NOMO-1 treated with DMSO at 0.1 percent for 48 hours (cell line): ENCODE data around the gene IL18R1.

ENCODE experiments used
- DNase-seq: peaks from one replicate; lab custom pipeline; 2025; ENCODE audit not compliant: unreplicated experiment; lab: John Stamatoyannopoulos, UW

IL18R1 gene

DNA sequence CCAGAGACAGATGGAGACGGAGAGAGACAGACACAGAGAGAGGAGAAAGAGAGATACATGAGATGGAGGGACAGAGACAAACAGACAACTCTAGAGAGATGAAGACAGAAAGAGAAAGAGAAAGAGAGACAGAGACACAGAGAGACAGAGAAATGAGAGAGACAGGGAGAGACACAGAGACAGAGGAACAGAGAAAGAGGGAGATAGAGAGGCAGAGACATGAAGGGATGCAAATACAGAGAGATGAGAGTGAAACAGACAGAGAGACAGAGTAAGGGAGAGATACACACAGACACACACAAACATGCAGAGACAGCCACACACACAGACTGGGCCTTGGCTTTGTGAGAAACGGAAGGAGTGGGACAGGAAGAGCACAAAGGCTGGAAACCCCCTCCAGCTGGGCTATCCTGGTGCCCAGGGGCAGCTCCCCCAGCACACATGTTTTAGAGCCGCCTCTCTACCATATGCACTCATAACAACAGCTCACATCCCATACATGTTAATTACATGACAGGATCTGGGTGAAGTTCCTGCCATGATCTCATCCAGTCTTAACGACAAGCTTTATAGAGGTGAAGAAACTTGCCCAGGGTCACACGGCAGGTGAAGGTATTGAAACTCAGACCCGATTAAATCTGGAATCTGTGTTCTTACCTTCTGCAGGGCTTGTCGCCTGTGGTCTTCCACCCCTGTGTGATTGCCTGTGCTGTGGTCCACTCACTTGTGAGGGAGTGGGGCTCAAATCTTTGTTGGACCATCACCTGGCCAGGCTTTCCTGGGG lies 32.4 kb downstream of the IL18R1 start:
- no peak for DNase-seq

DNA sequence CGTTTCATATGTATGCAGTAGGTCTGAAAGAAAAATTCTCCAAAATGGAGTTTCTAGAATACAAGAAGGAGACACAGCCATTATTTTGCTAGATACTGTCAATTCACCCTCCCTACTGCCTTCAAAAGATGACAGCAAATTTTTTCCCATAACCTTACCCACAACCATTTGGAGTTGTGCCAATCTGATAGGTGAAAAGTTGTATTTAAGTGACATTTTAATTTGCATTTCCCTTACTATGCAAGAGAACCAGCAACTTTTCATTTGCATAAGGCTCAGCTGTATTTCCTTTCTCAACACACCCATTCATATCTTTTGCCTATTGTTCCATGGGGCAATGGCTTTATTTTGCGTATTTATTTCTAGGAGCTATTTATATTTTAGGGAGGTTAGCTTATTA lies 36.0 kb downstream of the IL18R1 start:
- DNase-seq, result no peak

- DNase-seq, result no peak
Measured at GRCh38 chr2:102392096-102392495, 36.5 kb downstream of the IL18R1 start.

DNA sequence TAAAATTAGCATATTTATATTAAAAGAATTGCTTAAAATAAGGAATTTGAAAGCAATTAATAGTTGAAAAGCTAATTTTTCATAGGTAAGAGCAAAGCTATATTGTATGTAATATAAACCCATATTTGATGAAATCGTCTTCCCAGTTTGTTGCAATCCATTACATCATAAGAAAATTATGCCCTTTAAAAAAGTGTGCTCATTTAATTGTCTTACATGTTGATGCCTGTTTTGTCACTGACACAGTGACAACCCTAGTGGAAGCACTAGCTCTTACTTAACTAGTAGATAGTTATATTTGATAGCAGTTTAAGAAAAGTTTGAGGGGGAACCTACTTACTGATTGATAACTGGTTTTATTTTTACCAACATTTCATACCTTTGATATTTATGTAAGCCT lies 37.3 kb downstream of the IL18R1 start:
- peak; percentile 41 for DNase-seq

DNA sequence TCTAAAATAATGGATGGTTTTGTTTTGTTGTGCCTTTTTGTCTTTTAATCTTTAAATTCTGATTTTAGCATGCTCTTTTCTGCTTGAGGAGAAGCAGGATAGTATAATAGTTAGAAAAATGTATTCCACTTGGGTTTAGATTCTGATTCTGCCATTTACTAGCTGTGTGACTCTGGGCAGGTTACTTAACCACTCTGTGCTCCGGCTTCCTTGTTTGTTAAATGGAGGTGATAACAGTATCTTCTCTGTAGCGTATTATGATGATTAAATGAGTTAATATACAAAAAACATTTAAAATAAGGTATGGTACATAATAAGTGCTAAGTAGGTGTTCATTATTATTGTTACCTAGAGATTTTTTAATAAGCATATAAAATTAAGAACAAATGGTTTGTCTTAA lies 40.4 kb downstream of the IL18R1 start:
- DNase-seq, result no peak

GRCh38 chr2:102397209-102397608 lies 41.6 kb downstream of the IL18R1 start:
- DNase-seq, result peak; percentile 89

- peak; percentile 57 for DNase-seq
Measured at GRCh38 chr2:102399499-102400141, 44.0 kb downstream of the IL18R1 start.

DNA sequence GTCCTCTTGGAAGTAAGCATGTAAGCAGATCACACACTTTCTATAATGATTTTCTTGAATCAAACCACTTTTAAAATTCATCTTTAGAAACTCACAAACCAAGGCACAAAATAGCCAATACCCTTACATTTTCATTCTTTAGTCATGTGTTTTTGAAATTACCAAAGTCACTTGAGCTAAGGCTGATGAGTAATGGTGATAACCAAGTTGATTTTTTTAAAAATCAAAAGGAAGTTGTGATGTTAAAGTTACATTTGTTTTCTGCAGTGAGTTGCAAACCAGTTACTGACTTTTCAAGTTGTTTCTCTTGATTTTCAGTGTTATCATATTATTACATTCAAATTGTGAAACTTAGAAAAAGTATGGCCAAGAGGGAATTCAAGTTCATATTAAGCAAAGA lies 45.9 kb downstream of the IL18R1 start:
- peak; percentile 36 for DNase-seq

GRCh38 chr2:102401865-102402264 lies 46.3 kb downstream of the IL18R1 start:
- DNase-seq, result no peak

- DNase-seq, result no peak
Measured at GRCh38 chr2:102410952-102411351, 55.4 kb downstream of the IL18R1 start.

DNA sequence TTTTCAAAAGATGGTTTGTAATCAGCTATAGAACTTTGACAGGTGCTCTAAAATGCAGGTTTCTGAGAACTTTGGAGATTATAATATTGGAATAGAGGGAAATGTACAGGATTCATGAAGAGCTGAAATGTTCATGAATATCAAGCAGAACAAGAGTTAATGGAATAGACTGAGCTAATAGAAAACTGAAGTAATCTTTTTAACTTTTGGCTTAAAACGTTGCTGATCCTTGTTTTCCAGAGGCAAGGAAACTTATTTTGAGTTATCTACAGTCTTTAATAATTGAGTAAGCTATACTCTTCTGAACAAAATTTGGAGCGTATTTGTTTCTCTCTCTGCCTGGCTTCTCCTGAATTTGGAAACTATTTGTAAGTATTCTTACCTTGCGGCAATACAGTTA lies 56.6 kb downstream of the IL18R1 start:
- no peak for DNase-seq

GRCh38 chr2:102417946-102418345 lies 62.4 kb downstream of the IL18R1 start:
- DNase-seq, result no peak

DNA sequence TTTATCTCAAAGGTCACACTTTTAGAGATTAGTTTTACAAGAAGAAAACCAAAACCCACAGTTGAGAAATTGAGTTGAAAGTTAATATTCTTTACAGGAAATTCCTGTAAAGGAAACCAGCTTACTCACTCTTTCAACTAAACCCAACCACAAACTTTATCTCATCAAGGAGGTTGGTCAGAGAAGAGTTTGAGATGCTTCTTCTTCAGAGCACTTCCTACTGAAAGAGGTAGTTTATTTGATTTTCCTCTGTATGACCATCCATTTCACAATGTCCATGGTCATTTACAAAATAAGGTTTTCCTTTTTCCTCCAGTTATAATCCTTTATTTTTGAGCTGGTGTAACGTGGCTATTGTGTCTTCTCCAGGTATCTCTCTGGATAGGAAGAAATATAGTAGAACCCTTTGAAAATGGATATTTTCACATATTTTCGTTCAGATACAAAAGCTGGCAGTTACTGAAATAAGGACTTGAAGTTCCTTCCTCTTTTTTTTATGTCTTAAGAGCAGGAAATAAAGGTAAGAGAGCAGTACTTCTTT lies 62.9 kb downstream of the IL18R1 start:
- peak; percentile 96 for DNase-seq

DNA sequence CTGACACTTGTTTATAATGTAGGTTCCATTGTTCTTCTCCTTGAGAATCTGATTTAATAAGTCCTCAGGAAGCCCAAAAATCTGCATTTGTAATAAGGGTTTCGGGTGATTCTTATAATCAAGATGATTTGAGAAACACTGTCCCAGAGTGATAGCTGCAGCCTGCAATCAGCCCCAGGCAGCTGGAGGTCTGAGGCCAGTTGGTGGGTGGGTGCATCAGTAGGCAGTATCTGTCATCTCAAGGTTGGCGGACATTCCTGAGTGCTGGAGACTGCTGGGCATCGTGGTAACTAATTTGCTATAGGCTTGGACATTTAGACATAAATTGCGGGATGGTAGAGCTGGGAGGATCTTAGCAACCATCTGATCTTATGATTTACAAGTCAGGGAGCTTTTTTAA lies 64.7 kb downstream of the IL18R1 start:
- no peak for DNase-seq

- no peak for DNase-seq
Measured at GRCh38 chr2:102421890-102422759, 66.5 kb downstream of the IL18R1 start.

GRCh38 chr2:102422910-102423309 lies 67.3 kb downstream of the IL18R1 start, which contains the start of gene IL18RAP:
Gene IL18RAP (plus strand): TSS chr2:102423160. CDS start chr2:102423278, 118 bp downstream.
- peak; percentile 62 for DNase-seq

DNA sequence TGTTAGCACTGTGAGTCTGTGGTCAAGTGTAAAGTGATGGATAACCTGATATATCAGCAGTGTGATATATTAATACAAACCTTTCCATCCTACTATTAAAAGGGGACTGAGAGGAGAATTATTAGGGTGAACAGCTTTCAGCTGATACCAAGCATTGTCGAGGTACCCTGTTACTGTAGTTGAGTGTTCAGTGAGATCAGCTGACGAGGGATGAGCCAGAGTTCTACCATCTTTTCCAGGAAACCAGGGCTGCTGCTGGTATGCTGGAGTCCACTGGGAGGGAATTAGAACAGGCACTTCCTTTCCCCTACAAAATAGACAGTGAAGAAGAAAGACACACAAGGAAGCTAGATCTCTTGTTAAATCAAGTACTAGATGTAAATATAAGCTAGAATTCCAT lies 67.8 kb downstream of the IL18R1 start:
- no peak for DNase-seq

DNA sequence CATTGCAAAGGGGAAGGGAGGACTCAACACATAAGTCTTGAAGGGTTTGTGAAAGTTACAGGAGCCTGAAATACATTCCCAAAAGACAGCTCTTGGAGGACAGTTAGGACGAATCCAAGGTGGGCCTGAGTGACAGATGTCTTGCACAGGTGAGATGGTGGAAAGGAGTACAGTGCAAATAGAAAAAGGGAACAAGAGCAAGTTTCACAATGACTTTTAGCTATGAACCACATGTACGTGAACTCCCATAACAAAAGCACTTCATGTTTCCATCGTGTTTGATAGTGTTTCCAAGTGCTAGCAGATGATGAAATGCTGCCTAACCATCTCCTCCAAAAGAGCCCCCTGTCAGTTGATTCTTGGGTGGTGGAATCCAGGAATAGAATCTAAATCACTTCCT lies 69.2 kb downstream of the IL18R1 start:
- DNase-seq, result peak; percentile 92

DNA sequence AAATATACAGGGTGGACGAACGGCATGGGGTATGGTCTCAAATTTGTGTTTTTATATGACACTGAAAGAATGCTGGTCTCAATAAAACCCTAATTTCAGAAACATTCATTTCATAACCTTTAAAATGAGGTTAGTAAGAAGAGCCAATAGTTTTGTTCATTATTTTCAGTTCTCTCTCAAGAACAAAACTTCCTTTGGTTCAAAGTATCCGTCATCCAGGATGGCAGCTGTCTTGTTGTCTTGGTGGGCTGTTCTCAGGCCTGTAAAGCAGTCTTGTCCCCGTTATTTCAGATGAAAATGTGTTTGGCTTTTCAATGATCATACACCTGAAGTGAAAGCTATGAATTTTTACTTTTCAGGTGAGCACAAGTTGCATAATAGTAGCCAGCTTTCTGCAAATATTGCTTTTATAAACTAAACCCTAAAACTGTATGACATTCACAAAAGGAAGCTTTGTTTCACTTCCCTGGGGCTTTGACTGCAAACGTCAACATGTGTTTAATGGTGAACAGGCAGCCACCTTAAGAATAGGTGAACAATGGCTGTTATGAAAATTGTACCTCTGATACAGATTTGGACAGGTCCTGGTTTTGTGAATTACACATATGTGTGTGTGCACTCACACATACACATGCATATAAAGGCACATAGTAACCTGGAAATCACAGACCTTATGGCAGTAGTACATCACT lies 70.0 kb downstream of the IL18R1 start:
- peak; percentile 20 for DNase-seq

DNA sequence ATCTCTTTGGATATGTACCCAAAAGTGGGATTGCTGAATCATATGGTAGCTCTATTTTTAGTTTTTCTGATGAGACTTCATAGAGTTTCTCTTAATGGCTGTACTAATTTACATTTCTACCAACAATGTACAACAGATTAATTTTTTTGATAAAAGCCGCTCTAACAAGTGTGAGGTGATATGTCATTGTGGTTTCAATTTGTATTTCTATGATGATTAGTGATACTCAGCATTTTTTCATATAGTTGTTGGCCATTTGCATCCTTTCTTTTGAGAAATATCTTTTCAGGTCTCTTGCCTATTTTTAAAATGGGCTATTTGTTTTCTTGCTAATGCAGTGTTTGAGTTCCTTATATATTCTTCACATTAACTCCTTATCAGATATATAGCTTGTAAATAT lies 71.7 kb downstream of the IL18R1 start:
- DNase-seq, result no peak

DNA sequence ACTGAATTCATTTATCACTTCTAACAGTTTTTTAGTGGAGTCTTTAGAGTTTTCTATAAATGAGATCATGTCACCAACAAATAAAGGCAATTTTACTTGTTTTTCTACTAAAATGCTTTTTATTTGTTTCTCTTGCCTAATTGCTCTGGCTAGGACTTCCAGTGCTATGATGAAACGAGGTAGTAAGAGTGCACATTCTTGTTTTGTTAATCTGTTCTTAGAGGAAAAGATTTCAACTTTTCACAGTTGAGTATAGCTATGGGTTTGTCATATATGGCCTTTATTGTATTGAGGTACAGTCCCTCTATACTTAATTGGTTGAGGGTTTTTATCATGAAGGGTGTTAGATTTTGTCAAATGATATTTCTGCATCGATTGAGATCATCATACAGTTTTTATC lies 73.0 kb downstream of the IL18R1 start:
- no peak for DNase-seq
